NCI-H2171 treated with DMSO at 0.1 percent for 48 hours (cell line): ENCODE data around the gene TOMM6.
"Not testable (repeated sequence)": the region's sequence is repeated elsewhere in the genome, so short reads cannot be mapped to it uniquely, and the experiment has no call there.

Experiments used
- DNase-seq: peaks from one replicate; lab custom pipeline; 2025; lab: John Stamatoyannopoulos, UW

The TOMM6 gene

DNA sequence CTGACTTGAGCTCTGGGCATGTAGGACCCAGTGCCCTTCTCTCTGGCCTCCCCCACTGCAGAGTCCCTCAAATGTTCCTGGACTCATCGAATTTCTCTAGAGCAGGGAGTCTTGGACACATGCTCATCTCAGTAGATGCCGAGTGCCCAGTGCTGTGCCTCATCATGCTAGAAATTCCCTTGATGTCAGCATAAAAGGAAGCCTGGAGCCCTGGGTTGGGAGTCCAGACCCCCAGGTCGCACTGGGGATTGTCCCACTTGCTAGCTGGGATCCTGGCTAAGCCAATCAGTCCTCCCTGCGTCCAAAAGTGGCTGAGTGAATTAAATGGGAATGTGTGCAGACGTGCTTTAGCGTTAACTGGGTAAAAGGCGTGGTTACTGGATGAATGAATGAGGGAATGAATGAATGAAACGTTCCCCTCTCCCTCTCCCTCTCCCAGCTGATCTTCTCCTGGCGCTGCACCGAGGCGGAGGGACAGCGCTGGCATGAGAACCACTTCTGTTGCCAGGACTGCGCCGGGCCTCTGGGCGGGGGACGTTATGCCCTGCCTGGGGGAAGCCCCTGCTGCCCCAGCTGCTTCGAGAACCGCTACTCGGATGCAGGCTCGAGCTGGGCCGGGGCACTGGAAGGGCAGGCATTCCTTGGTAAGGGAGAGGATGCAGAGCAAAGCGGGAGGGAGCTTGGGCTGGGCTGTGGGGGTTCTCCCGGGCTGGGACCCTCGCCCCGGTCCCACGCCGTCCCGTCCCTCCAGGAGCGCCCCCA is 1.6 kb upstream of the TOMM6 start:
- peak; percentile 32 for DNase-seq

DNA sequence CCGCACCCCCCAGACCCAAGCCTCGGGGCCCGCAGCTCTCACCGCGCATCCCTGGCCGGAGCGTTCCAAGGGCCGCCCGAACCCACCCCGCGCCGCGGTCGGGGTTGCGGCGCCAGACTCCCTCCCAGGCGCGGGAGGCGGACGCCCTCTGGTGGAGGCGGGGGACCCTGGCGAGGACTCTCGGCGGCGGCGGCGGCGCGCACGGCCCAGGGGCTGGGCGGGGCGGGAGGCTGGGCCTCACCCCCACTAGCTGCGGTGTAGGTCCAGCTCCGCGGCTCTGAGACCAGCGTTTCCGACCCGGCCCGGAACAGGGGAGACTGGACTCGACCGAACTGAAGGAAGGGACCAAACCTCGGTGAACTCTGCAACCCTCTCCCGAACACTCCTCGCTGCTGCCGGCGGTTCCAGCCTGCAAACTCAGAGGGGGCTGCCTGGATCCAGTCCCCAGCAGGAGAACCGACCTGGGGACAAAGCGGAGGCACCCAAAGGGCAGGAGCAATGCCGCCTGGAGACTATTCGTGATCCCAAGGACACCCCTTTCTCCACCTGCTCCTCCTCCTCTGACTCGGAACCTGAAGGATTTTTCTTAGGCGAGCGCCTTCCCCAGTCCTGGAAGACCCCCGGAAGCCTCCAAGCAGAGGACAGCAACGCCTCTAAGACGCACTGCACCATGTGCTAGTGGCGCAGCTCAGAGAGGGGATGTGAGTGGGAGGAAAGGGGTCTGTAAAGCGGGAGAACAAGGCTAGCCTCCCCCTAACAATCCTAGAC is 859 bp upstream of the TOMM6 start:
- DNase-seq: peak; percentile 69

DNA sequence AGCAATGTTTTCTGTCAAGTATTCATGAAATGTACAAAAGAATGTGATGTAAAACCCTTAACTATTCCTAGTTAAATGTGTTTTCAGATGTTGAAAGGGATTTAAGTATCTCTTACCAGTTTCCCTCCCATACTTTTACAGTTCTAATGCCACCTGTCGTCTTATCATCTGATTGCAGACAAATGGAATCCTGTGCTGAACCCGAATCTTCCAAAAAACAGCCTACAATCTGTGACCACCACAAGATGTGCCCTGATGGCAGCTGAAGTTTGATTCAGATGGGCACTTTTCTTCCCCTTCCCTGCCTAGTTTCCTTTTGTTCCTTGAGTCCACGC is 1.9 kb downstream of the TOMM6 start:
- no peak for DNase-seq

GRCh38 chr6:41790045-41790444 is 2.6 kb downstream of the TOMM6 start:
- no peak for DNase-seq

- DNase-seq: no peak
Observed at GRCh38 chr6:41791305-41791704, 3.8 kb downstream of the TOMM6 start.

- no peak for DNase-seq
Observed at GRCh38 chr6:41791984-41792383, 4.5 kb downstream of the TOMM6 start.

- no peak for DNase-seq
Observed at GRCh38 chr6:41796474-41796873, 9.0 kb downstream of the TOMM6 start.

DNA sequence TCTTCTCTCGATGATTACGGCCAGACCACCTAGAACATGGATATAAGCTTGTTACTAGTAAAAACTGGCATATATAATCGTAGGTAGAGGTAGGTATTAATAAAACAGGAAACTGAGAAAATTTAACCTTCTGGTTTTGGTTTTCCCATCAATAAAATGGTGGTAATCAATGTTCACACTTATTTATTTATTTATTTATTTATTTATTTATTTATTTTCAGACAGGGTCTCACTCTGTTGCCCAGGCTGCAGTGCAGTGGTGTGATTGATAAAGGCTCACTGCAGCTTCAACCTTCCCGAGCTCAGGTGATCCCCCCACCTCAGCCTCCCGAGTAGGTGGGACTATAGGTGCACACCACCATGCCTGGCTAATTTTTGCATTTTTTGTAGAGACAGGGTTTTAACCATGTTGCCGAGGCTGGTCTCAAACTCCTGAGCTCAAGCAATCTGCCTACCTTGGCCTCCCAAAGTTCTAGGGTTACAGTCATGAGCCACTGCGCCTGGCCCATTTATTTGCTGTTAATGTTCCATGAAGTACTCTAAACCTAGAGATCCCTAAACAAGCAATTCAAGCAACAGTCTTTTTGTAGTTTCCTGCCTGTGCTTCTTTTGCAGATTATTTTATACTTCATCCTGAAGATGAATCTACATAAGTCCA is 11.5 kb downstream of the TOMM6 start:
- DNase-seq: no peak

- DNase-seq: no peak
Observed at GRCh38 chr6:41799559-41799911, 12.0 kb downstream of the TOMM6 start.

DNA sequence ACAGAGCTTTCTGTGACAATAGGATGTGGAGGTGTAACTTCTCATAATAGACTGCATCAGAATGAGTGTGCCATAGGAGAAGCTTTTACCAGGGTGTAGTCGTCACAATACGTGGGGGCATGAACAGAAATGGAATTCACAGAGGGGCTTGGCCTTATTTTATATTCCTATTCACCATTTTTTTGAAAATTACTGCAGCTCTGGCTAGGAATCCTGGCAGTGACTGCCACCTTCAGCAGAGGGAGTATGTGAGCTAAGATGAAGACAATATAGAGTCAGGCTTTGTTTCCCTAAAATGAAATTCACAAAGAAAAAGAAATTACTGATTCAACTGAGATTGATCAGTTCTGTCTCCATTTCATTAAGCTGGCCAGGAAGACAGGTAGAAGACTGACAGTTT is 13.9 kb downstream of the TOMM6 start:
- no peak for DNase-seq

DNA sequence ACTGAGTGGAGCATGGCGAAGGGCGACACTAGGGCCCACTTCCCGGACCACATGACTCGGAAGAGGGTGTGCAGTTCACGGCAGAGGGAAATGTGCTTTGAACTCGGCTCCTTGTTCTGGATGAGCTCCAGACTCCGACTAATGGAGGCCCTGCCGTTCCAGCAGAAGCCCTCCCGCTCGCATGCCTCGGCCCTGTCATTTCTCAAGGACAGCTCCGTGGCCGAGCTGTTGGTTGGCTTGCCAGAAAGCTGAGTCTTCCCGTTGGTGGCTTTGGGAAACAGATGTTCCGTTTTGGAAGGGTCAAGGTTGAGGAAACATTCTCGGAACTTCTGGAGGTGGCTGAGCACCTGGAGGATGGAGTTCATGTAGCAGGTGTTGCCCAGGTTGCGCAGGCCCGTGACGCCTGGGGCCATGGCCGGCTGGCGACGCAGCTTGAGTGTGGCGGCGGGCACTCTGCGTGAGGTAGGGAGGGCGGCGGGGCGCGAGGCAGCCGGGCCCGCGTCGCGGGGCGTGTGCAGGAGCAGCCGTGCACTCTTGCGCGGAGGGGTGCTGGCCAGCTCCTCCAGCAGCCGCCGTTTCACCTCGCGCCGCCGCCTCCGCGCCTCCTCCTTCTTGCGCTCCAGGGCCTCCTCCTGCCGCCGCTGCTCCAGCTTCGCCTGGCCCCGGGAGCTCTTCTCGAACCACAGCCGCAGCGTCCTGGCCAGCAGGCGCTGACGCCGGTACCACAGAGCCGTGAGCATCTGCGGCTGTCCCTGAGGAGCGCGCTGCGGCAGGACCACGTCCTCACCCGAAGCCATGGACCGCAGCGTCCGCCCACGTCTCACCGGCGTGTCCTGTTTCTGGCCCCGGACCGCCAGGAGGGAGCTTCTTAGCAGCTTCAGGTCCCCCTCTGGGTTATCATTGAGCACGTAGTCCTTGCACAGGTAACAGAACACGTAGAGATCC is 18.6 kb downstream of the TOMM6 start:
- DNase-seq: no peak

DNA sequence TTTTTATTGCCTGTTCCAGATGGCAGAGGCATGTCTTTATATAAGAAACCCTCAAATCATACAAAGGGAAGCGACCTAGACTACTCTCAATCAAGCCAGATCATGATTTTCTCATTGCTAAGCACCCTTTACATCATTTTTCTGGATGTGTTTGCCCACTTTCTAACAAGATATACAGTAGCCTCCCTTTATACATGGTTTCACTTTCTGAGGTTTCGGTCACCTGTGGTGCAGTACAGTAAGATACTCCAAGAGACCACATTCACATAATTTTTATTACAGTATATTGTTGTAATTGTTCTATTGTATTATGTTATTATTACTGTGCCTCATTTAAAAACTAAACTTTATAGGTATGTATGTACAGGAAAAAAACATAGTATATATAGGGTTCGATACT is 23.6 kb downstream of the TOMM6 start:
- no peak for DNase-seq

DNA sequence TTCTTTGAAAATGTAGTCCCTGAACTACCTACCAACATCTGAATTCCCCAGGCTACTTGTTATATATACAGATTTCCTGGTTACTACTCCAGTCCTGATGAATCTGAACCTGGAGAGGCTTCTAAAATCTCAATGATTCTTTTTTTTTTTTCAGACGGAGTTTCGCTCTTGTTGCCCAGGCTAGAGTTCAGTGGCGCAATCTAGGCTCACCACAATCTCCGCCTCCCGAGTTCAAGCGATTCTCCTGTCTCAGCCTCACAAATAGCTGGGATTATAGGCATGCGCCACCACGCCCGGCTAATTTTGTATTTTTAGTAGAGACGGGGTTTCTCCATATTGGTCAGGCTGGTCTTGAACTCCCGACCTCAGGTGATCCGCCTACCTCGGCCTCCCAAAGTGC is 24.5 kb downstream of the TOMM6 start:
- DNase-seq: not testable (repeated sequence)

GRCh38 chr6:41813469-41813868 is 26.0 kb downstream of the TOMM6 start:
- DNase-seq: no peak

- DNase-seq: no peak
Observed at GRCh38 chr6:41813956-41814355, 26.5 kb downstream of the TOMM6 start.

GRCh38 chr6:41814629-41815028 is 27.1 kb downstream of the TOMM6 start:
- no peak for DNase-seq

DNA sequence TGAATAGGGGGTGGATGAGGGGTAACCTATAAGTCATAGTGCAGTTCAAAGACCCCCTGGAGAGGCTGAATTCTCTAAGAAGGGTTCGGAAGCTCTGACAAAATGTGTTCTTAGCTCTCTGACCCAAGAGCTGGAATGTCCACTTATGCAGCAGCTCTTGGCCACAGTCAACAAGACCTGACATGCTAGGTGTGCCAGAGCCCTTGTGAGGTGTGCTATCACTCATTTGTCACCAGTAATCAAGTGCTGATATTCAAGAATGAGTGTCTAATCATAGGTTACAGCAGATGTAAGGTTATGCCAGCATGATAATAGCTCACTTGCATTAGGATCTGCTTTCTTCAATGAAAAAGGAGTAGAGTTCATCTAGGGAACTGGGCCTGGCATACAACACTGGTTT is 28.1 kb downstream of the TOMM6 start:
- no peak for DNase-seq

DNA sequence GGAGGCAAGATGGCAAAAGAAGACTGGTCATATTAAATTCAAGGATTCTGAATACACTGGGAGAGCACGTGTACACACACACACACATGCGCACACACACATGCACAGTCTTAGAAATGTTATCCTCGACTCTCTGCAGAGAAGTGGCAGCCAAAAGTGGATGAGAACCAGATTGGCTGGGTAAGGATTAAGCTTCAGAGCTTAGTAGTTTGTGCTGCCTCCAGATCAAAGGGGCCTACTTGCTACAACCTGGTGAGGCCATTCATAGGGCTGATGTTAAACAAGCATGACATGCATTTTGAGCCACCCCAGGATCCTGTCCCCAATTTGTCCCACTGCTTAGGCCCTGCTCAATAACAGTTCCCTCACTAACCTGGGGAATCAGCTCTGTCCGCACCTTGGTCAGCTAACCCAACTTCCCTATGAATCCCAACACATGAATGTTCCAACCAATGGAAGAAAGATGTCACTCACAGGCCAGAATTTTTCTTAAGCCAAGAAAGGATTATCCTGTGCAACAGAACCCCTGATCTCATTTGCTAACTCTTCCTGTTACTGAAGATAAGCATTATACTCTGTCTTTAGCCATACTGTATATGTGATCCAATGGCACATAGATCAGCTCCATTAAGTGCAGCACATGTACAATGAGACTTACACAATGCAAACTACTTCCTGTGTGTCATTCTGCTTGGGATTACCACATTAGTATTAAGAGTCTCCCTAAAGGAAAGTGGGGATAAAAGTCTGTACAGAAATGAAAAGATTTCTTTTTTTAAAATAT is 31.0 kb downstream of the TOMM6 start:
- no peak for DNase-seq

DNA sequence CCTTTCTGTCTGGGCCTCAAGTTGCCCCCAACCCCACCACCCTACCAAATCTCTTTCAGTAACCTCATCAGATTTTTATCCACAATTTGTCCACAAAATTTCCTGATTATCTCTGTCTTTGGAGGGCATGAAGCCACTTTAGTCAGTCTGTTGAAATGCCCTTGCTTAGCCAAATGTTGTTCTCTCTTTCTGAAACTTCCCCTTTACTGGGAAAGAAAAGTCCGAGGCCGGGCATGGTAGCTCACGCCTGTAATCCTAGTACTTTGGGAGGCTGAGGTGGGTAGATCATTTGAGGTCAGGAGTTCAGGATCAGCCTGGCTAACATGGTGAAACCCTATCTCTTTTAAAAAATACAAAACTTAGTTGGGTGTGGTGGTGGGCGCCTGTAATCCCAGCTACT is 33.8 kb downstream of the TOMM6 start:
- no peak for DNase-seq

DNA sequence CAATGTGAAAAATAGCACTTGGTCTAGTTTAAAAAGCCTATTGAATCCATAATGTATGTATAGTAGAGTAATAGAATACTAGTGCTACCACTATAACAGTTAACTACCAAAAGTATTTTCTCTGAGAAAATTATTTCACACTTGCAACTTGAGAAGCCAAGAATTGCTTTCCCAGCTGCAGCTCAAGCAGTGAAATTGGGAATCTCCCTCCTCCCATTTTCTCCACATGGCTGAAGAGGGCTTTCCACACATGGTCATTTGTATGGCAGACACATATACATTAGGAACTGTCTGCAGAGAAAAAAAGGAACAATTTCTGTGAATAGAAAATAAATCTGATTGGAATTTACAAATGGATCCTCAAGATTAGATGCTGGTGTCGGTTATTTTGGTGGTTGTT is 34.5 kb downstream of the TOMM6 start:
- DNase-seq: no peak

GRCh38 chr6:41823178-41823577 is 35.7 kb downstream of the TOMM6 start:
- no peak for DNase-seq
